ACC112 (cell line): ENCODE results near the gene TMEM121B.
A peak's percentile ranks its signal among the peaks of the same experiment; 100 is the strongest.

Experiments
- H2AFZ ChIP-seq: fragments of 200-600 bp; sonication (generic); one replicate; pipeline ENCODE4 v1.6.0; 2017; ENCODE audit warnings: antibody characterized with exemption, low read length; ENCODE audit not compliant: unreplicated experiment
- H3K27ac ChIP-seq: fragments of 200-600 bp; sonication (generic); 2 replicates; pipeline ENCODE4 v1.5.1; 2014; ENCODE audit warnings: low read depth, mild to moderate bottlenecking, antibody characterized with exemption, low read length, moderate library complexity
- H3K27me3 ChIP-seq: fragments of 200-600 bp; sonication (generic); 2 replicates; pipeline ENCODE4 v1.6.1; 2014; ENCODE audit warnings: mild to moderate bottlenecking, antibody characterized with exemption, low read length, moderate library complexity, mixed read lengths; ENCODE audit not compliant: insufficient read depth
- H3K36me3 ChIP-seq: fragments of 200-600 bp; sonication (generic); 2 replicates; pipeline ENCODE4 v1.6.1; 2016; ENCODE audit warnings: mild to moderate bottlenecking, antibody characterized with exemption, low read length, moderate library complexity, mixed read lengths; ENCODE audit not compliant: insufficient read depth
- H3K4me1 ChIP-seq: fragments of 200-600 bp; sonication (generic); one replicate; pipeline ENCODE4 v1.6.1; 2016; ENCODE audit warnings: low read length, mixed read lengths; ENCODE audit not compliant: insufficient read depth, unreplicated experiment, control insufficient read depth
- H3K4me3 ChIP-seq: fragments of 200-600 bp; sonication (generic); 2 replicates; pipeline ENCODE4 v1.5.1; 2014; ENCODE audit warnings: mild to moderate bottlenecking, low read depth, low read length
- H3K79me2 ChIP-seq: fragments of 200-600 bp; sonication (generic); one replicate; pipeline ENCODE4 v1.6.0; 2016; ENCODE audit warnings: low read length; ENCODE audit not compliant: control insufficient read depth, unreplicated experiment, insufficient read depth

Gene TMEM121B

DNA sequence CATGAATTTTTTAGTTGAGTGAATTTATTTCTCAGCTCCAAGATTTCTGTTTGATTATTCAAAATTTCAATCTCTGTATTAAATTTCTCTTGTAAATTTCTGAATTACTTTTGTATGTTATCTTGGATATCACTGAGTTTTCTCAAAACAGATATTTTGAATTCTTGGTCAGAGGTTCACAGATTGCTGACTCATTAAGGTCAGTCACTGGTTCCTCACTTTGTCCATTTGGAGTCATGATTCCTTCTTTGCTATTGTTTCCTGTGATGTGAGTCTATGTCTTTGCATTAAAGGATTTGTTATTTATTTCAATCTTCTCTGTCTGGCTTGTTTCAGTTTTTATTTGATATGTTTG lies 46.5 kb downstream of the TMEM121B start:
- no peaks in the 10 kb centered on the region for H3K27me3 ChIP-seq
- H3K79me2 ChIP-seq: no peaks in the 10 kb centered on the region
- peak overlapping the region; percentile 61 for H3K27ac ChIP-seq
- H3K36me3 ChIP-seq: no peaks in the 10 kb centered on the region
- H3K4me1 ChIP-seq: peaks cover 19% of the 10 kb centered on the region
- no peak overlapping the region for H3K4me3 ChIP-seq
- H2AFZ ChIP-seq: no peak overlapping the region

DNA sequence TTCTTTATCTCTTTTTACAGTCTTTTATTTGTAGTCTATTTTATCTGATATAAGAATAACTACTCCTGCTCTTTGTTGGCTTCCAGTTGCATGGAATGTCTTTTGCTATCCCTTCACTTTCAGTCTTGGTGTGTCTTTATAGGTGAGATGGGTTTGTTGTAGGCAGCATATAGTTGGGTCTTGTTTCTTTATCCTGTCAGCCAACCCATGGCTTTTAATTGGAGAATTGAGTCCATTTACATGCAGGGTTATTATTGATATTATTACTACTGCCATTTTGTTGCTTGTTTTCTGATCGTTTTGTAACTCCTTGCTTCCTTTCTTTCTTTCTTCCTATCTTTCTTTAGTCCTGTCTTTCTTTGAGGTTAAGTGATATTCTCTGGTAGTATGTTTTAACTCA lies 48.3 kb downstream of the TMEM121B start:
- no peaks in the 10 kb centered on the region for H3K27me3 ChIP-seq
- no peaks in the 10 kb centered on the region for H3K79me2 ChIP-seq
- H3K27ac ChIP-seq: no peak overlapping the region

More for the DNA sequence above, 48.3 kb downstream of the TMEM121B start:
- H3K4me3 ChIP-seq: no peak overlapping the region
- peaks cover 19% of the 10 kb centered on the region for H3K4me1 ChIP-seq
- H2AFZ ChIP-seq: no peak overlapping the region
- no peaks in the 10 kb centered on the region for H3K36me3 ChIP-seq
